ENCODE data around the gene ZNF609.

Gene ZNF609

GRCh38 chr15:64460206-64460723 is at the start of gene ZNF609:
Gene ZNF609 (plus strand): TSS chr15:64460578. CDS start chr15:64499420, 38,842 bp downstream.
- Histone ChIP-seq H3K9me3 (ENCODE audit: control insufficient read depth, insufficient read depth, low read length) (no peaks in the 10 kb centered on the region), H3K36me3 (ENCODE audit: insufficient read depth, low read length) (no peaks in the 10 kb centered on the region), H3K9ac (ENCODE audit: low read depth, low read length) (peak within 1 kb of the TSS; percentile 81), H3K4me1 (ENCODE audit: insufficient read depth, low read length) (peaks cover 26% of the 10 kb centered on the region)

- no peak overlapping the region for H3K9ac ChIP-seq (ENCODE audit: low read depth, low read length)
- no peaks in the 10 kb centered on the region for H3K9me3 ChIP-seq (ENCODE audit: control insufficient read depth, insufficient read depth, low read length)
- peaks cover 5% of the 10 kb centered on the region; the same call in 1 of the 2 replicates for H3K36me3 ChIP-seq (ENCODE audit: insufficient read depth, low read length)
- no peaks in the 10 kb centered on the region for H3K4me1 ChIP-seq (ENCODE audit: insufficient read depth, low read length)
These were observed 48.2 kb upstream of the ZNF609 start for GRCh38 chr15:64412216-64412615.

- no peak overlapping the region for H3K9ac ChIP-seq (ENCODE audit: low read depth, low read length)
- H3K9me3 ChIP-seq (ENCODE audit: control insufficient read depth, insufficient read depth, low read length) = no peaks in the 10 kb centered on the region
- peaks cover 5% of the 10 kb centered on the region for H3K36me3 ChIP-seq (ENCODE audit: insufficient read depth, low read length)
- no peaks in the 10 kb centered on the region for H3K4me1 ChIP-seq (ENCODE audit: insufficient read depth, low read length)
These were observed 37.7 kb upstream of the ZNF609 start for GRCh38 chr15:64422697-64423096.

- no peak overlapping the region for H3K9ac ChIP-seq (ENCODE audit: low read depth, low read length)
- H3K36me3 ChIP-seq (ENCODE audit: insufficient read depth, low read length) = peaks cover 4% of the 10 kb centered on the region; the same call in 1 of the 2 replicates
- no peaks in the 10 kb centered on the region for H3K4me1 ChIP-seq (ENCODE audit: insufficient read depth, low read length)
- no peaks in the 10 kb centered on the region for H3K9me3 ChIP-seq (ENCODE audit: control insufficient read depth, insufficient read depth, low read length)
These were observed 36.4 kb upstream of the ZNF609 start for GRCh38 chr15:64423970-64424369.

GRCh38 chr15:64425221-64425620 is 35.2 kb upstream of the ZNF609 start:
- H3K9me3 ChIP-seq (ENCODE audit: control insufficient read depth, insufficient read depth, low read length) = no peaks in the 10 kb centered on the region
- peaks cover 4% of the 10 kb centered on the region; the same call in 1 of the 2 replicates for H3K36me3 ChIP-seq (ENCODE audit: insufficient read depth, low read length)
- peaks cover 7% of the 10 kb centered on the region for H3K4me1 ChIP-seq (ENCODE audit: insufficient read depth, low read length)
- H3K9ac ChIP-seq (ENCODE audit: low read depth, low read length) = no peak overlapping the region

- H3K9me3 ChIP-seq (ENCODE audit: control insufficient read depth, insufficient read depth, low read length) = no peaks in the 10 kb centered on the region
- peaks cover 8% of the 10 kb centered on the region; the same call in 1 of the 2 replicates for H3K36me3 ChIP-seq (ENCODE audit: insufficient read depth, low read length)
- no peak overlapping the region for H3K9ac ChIP-seq (ENCODE audit: low read depth, low read length)
- peaks cover 12% of the 10 kb centered on the region for H3K4me1 ChIP-seq (ENCODE audit: insufficient read depth, low read length)
These were observed 33.4 kb upstream of the ZNF609 start for GRCh38 chr15:64426845-64427465.

GRCh38 chr15:64429448-64429847 is 30.9 kb upstream of the ZNF609 start:
- no peaks in the 10 kb centered on the region for H3K9me3 ChIP-seq (ENCODE audit: control insufficient read depth, insufficient read depth, low read length)
- no peak overlapping the region for H3K9ac ChIP-seq (ENCODE audit: low read depth, low read length)
- H3K4me1 ChIP-seq (ENCODE audit: insufficient read depth, low read length) = peaks cover 12% of the 10 kb centered on the region
- H3K36me3 ChIP-seq (ENCODE audit: insufficient read depth, low read length) = 0 out of 2 replicates have a peak, but pooled peaks cover 4% of the 10 kb centered on the region

GRCh38 chr15:64430000-64430735 is 30.2 kb upstream of the ZNF609 start:
- no peaks in the 10 kb centered on the region for H3K9me3 ChIP-seq (ENCODE audit: control insufficient read depth, insufficient read depth, low read length)
- H3K4me1 ChIP-seq (ENCODE audit: insufficient read depth, low read length) = peaks cover 12% of the 10 kb centered on the region
- H3K9ac ChIP-seq (ENCODE audit: low read depth, low read length) = no peak overlapping the region
- 0 out of 2 replicates have a peak, but pooled peaks cover 4% of the 10 kb centered on the region for H3K36me3 ChIP-seq (ENCODE audit: insufficient read depth, low read length)

- Histone ChIP-seq H3K36me3 (ENCODE audit: insufficient read depth, low read length) (no peaks in the 10 kb centered on the region), H3K9ac (ENCODE audit: low read depth, low read length) (no peak overlapping the region), H3K9me3 (ENCODE audit: control insufficient read depth, insufficient read depth, low read length) (no peaks in the 10 kb centered on the region), H3K4me1 (ENCODE audit: insufficient read depth, low read length) (no peaks in the 10 kb centered on the region)
These were observed 22.4 kb upstream of the ZNF609 start for GRCh38 chr15:64437982-64438381.

GRCh38 chr15:64438653-64439447 is 21.5 kb upstream of the ZNF609 start:
- Histone ChIP-seq H3K9me3 (ENCODE audit: control insufficient read depth, insufficient read depth, low read length) (no peaks in the 10 kb centered on the region), H3K9ac (ENCODE audit: low read depth, low read length) (no peak overlapping the region), H3K4me1 (ENCODE audit: insufficient read depth, low read length) (no peaks in the 10 kb centered on the region), H3K36me3 (ENCODE audit: insufficient read depth, low read length) (no peaks in the 10 kb centered on the region)

- Histone ChIP-seq H3K9me3 (ENCODE audit: control insufficient read depth, insufficient read depth, low read length) (no peaks in the 10 kb centered on the region), H3K36me3 (ENCODE audit: insufficient read depth, low read length) (no peaks in the 10 kb centered on the region), H3K9ac (ENCODE audit: low read depth, low read length) (no peak overlapping the region), H3K4me1 (ENCODE audit: insufficient read depth, low read length) (no peaks in the 10 kb centered on the region)
These were observed 18.5 kb upstream of the ZNF609 start for GRCh38 chr15:64441852-64442251.

- Histone ChIP-seq H3K9me3 (ENCODE audit: control insufficient read depth, insufficient read depth, low read length) (no peaks in the 10 kb centered on the region), H3K9ac (ENCODE audit: low read depth, low read length) (no peak overlapping the region), H3K36me3 (ENCODE audit: insufficient read depth, low read length) (no peaks in the 10 kb centered on the region), H3K4me1 (ENCODE audit: insufficient read depth, low read length) (no peaks in the 10 kb centered on the region)
These were observed 17.4 kb upstream of the ZNF609 start for GRCh38 chr15:64443016-64443415.

- H3K9ac ChIP-seq (ENCODE audit: low read depth, low read length) = no peak overlapping the region
- H3K4me1 ChIP-seq (ENCODE audit: insufficient read depth, low read length) = no peaks in the 10 kb centered on the region
- no peaks in the 10 kb centered on the region for H3K9me3 ChIP-seq (ENCODE audit: control insufficient read depth, insufficient read depth, low read length)
- H3K36me3 ChIP-seq (ENCODE audit: insufficient read depth, low read length) = no peaks in the 10 kb centered on the region
These were observed 16.4 kb upstream of the ZNF609 start for GRCh38 chr15:64443747-64444621.

Measured in ES-I3 (cell line).